ENCODE data around the gene PPP2R2B.

PPP2R2B gene

GRCh38 chr5:146690880-146691355, 187.6 kb downstream of the PPP2R2B start:
- no peak for DNase-seq

- DNase-seq: no peak
These were observed 190.9 kb downstream of the PPP2R2B start for GRCh38 chr5:146687630-146688029.

- DNase-seq: no peak
These were observed 194.7 kb downstream of the PPP2R2B start for GRCh38 chr5:146683861-146684260.

- DNase-seq: no peak
These were observed 195.5 kb downstream of the PPP2R2B start for GRCh38 chr5:146682899-146683532.

- no peak for DNase-seq
These were observed 196.9 kb downstream of the PPP2R2B start for GRCh38 chr5:146681585-146682105.

- no peak for DNase-seq
These were observed 197.5 kb downstream of the PPP2R2B start for GRCh38 chr5:146680846-146681584.

- DNase-seq: no peak
These were observed 202.9 kb downstream of the PPP2R2B start for GRCh38 chr5:146675636-146676035.

GRCh38 chr5:146672866-146673265, 205.7 kb downstream of the PPP2R2B start:
- DNase-seq: no peak

- DNase-seq: no peak
These were observed 206.8 kb downstream of the PPP2R2B start for GRCh38 chr5:146671561-146672295.

GRCh38 chr5:146669656-146670055, 208.9 kb downstream of the PPP2R2B start:
- no peak for DNase-seq

- DNase-seq: peak; percentile 6
These were observed 210.8 kb downstream of the PPP2R2B start for GRCh38 chr5:146667633-146668272.

GRCh38 chr5:146662229-146662628, 216.3 kb downstream of the PPP2R2B start:
- DNase-seq: no peak

GRCh38 chr5:146660376-146660960, 218.1 kb downstream of the PPP2R2B start:
- DNase-seq: no peak

- no peak for DNase-seq
These were observed 218.6 kb downstream of the PPP2R2B start for GRCh38 chr5:146659961-146660360.

- no peak for DNase-seq
These were observed 221.9 kb downstream of the PPP2R2B start for GRCh38 chr5:146656703-146657102.

- no peak for DNase-seq
These were observed 225.0 kb downstream of the PPP2R2B start for GRCh38 chr5:146653560-146653959.

GRCh38 chr5:146652547-146652946, 226.0 kb downstream of the PPP2R2B start:
- no peak for DNase-seq

- DNase-seq: no peak
These were observed 230.8 kb downstream of the PPP2R2B start for GRCh38 chr5:146647656-146648199.

- no peak for DNase-seq
These were observed 232.1 kb downstream of the PPP2R2B start for GRCh38 chr5:146646441-146646840.

GRCh38 chr5:146645342-146645741, 233.2 kb downstream of the PPP2R2B start:
- no peak for DNase-seq

GRCh38 chr5:146644831-146645230, 233.7 kb downstream of the PPP2R2B start:
- no peak for DNase-seq

GRCh38 chr5:146643776-146644175, 234.8 kb downstream of the PPP2R2B start:
- DNase-seq: no peak
